Vagina (tissue), 2 donors: ENCODE data around the gene OBSCN.

Source experiments
- POLR2A ChIP-seq, 2 donors: fragments of 450-650 bp; IDR thresholded peaks; one replicate each; pipeline ENCODE4 v1.6.1; 2017; ENCODE audit warnings: antibody characterized with exemption in 2 of 2, mild to moderate bottlenecking in 2 of 2, moderate library complexity in 2 of 2
- TF ChIP-seq, protein P1 (sequence below), 3 experiments: fragments of 450-650 bp in 2 of 3; fragments of 200-600 bp in 1 of 3; sonication (generic) in 1 of 3; IDR thresholded peaks; one replicate each; pipeline ENCODE4 v1.5.1; 2017 to 2019; ENCODE audit warnings: antibody characterized with exemption in 3 of 3, mild to moderate bottlenecking in 2 of 3, moderate library complexity in 2 of 3

DNA sequence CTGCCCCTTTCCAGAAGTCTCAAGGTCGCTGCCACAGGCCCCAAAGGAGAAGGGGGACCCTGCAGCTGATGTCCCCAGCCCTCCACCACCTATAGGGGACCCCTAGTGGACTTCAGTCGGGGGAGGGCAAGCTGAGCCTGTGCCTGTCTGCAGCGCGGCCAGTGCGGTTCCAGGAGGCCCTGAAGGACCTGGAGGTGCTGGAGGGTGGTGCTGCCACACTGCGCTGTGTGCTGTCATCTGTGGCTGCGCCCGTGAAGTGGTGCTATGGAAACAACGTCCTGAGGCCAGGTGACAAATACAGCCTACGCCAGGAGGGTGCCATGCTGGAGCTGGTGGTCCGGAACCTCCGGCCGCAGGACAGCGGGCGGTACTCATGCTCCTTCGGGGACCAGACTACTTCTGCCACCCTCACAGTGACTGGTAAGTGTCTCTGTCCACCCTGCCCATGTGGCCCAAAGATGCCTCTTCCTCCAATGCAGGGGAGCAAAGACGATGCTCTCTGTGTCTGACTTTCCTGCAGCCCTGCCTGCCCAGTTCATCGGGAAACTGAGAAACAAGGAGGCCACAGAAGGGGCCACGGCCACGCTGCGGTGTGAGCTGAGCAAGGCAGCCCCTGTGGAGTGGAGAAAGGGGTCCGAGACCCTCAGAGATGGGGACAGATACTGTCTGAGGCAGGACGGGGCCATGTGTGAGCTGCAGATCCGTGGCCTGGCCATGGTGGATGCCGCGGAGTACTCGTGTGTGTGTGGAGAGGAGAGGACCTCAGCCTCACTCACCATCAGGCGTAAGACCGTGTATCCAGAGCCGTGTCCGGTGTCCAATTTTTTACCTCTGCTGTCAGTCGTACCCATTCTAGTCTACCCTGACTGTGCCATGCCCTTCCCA is 79.9 kb downstream of the OBSCN start:
- TF ChIP-seq, protein P1, sequence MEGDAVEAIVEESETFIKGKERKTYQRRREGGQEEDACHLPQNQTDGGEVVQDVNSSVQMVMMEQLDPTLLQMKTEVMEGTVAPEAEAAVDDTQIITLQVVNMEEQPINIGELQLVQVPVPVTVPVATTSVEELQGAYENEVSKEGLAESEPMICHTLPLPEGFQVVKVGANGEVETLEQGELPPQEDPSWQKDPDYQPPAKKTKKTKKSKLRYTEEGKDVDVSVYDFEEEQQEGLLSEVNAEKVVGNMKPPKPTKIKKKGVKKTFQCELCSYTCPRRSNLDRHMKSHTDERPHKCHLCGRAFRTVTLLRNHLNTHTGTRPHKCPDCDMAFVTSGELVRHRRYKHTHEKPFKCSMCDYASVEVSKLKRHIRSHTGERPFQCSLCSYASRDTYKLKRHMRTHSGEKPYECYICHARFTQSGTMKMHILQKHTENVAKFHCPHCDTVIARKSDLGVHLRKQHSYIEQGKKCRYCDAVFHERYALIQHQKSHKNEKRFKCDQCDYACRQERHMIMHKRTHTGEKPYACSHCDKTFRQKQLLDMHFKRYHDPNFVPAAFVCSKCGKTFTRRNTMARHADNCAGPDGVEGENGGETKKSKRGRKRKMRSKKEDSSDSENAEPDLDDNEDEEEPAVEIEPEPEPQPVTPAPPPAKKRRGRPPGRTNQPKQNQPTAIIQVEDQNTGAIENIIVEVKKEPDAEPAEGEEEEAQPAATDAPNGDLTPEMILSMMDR (IDR thresholded peaks at IDR 0.05): no peak
- TF ChIP-seq POLR2A (IDR thresholded peaks at IDR 0.05): no peak
